H1 (cell line): ENCODE results near the gene PAPOLA. TPM values are rescaled to one million over a fixed set of nuclear protein-coding genes. Genes with fewer than 3 reads are reported as not detected.

Source experiments
- CTCF ChIA-PET: fragments of 300-600 bp; sonication (Branson Sonifier 250); formaldehyde crosslinking; loops from one replicate; lab custom pipeline; 2021; ENCODE audit not compliant: partially characterized antibody; lab: Charles Lee
- POLR2A ChIA-PET: fragments of 300-600 bp; sonication (Branson Sonifier 250); formaldehyde crosslinking; loops from one replicate; lab custom pipeline; 2021; ENCODE audit warnings: inconsistent platforms; ENCODE audit not compliant: partially characterized antibody; lab: Charles Lee
- DNase-seq, 2 experiments: peaks; one replicate each; pipeline versions ENCODE4 v3.0.0 to v3.0.0-alpha.2; 2010 to 2022; ENCODE audit warnings: low spot score in 2 of 2, low read depth in 1 of 2, mixed read lengths in 1 of 2
- FAIRE-seq: peaks from 2 replicates; lab custom pipeline; 2011; peaks lifted over from hg19 to GRCh38; lab: Jason Lieb, UNC
- H2AFZ ChIP-seq: 2 replicates; pipeline ENCODE4 v1.8.1; 2012; ENCODE audit warnings: low read length, inconsistent platforms
- H2AK5ac ChIP-seq: 2 replicates; pipeline ENCODE4 v1.6.1; 2013; ENCODE audit warnings: low read depth, low read length
- H2BK120ac ChIP-seq: replicated peaks from 2 replicates; pipeline ENCODE3; 2013; ENCODE audit warnings: low read depth, low read length, inconsistent platforms
- H2BK12ac ChIP-seq: 2 replicates; pipeline ENCODE4 v1.6.1; 2013; ENCODE audit warnings: low read depth, low read length
- H2BK15ac ChIP-seq: 2 replicates; pipeline ENCODE4 v1.6.1; 2013; ENCODE audit warnings: low read length
- H2BK20ac ChIP-seq: 2 replicates; pipeline ENCODE4 v1.6.1; 2013; ENCODE audit warnings: low read length
- H2BK5ac ChIP-seq: 2 replicates; pipeline ENCODE4 v1.6.1; 2013; ENCODE audit warnings: low read depth, low read length
- H3K14ac ChIP-seq: 2 replicates; pipeline ENCODE4 v1.6.1; 2013; ENCODE audit warnings: inconsistent platforms; ENCODE audit not compliant: insufficient read length
- H3K18ac ChIP-seq: 2 replicates; pipeline ENCODE4 v1.6.1; 2013; ENCODE audit warnings: low read length; ENCODE audit errors: extremely low read depth
- H3K23ac ChIP-seq: 2 replicates; pipeline ENCODE4 v1.6.1; 2013; ENCODE audit warnings: inconsistent platforms; ENCODE audit not compliant: insufficient read length
- H3K23me2 ChIP-seq: 2 replicates; pipeline ENCODE4 v1.6.1; 2013; ENCODE audit warnings: low read depth, low read length
- H3K27ac ChIP-seq: 2 replicates; pipeline ENCODE4 v1.6.1; 2011; ENCODE audit warnings: low read depth, low read length, inconsistent platforms
- H3K27me3 ChIP-seq, 4 experiments: replicated peaks in 1 of 4; 1 replicate in 1 of 4; 2 replicates in 3 of 4; pipeline versions ENCODE4 v1.6.1 to v1.8.1; 2011 to 2013; ENCODE audit warnings: low read length in 3 of 4, mild to moderate bottlenecking in 3 of 4, inconsistent platforms in 2 of 4, mixed read lengths in 2 of 4, moderate library complexity in 1 of 4; ENCODE audit not compliant: control insufficient read depth in 3 of 4, insufficient read depth in 3 of 4; ENCODE audit errors: extremely low read depth in 1 of 4
- H3K36me3 ChIP-seq, 4 experiments: 2 replicates each; pipeline versions ENCODE4 v1.6.1 to v1.8.1; 2011 to 2013; ENCODE audit warnings: mild to moderate bottlenecking in 4 of 4, low read length in 3 of 4, moderate library complexity in 2 of 4, control low read depth in 1 of 4, inconsistent platforms in 1 of 4; ENCODE audit not compliant: insufficient read depth in 4 of 4, control insufficient read depth in 2 of 4
- H3K4ac ChIP-seq: replicated peaks from 2 replicates; pipeline ENCODE3; 2013; ENCODE audit warnings: low read length, low read depth, mixed read lengths, inconsistent platforms; ENCODE audit not compliant: insufficient read length
- H3K4me1 ChIP-seq, 4 experiments: replicated peaks in 1 of 4; 1 replicate in 1 of 4; 2 replicates in 3 of 4; pipeline versions ENCODE4 v1.6.1 to v1.8.1; 2011 to 2013; ENCODE audit warnings: low read length in 3 of 4, inconsistent platforms in 2 of 4, mixed read lengths in 1 of 4; ENCODE audit not compliant: insufficient read depth in 4 of 4, control insufficient read depth in 3 of 4
- H3K4me2 ChIP-seq, 2 experiments: 2 replicates each; pipeline versions ENCODE4 v1.6.1 to v1.8.1; 2011 to 2013; ENCODE audit warnings: low read depth in 2 of 2, low read length in 2 of 2, control low read depth in 1 of 2, inconsistent platforms in 1 of 2, mild to moderate bottlenecking in 1 of 2; ENCODE audit not compliant: insufficient read depth in 1 of 2
- H3K4me3 ChIP-seq, 4 experiments: fragments of 200-600, 300-600 bp in 1 of 4; sonication (generic), shearing (Covaris generic), sonication (Bioruptor Twin) in 1 of 4; 2 replicates each; pipeline versions ENCODE4 v1.5.1 to v1.8.1; 2011 to 2016; ENCODE audit warnings: low read length in 4 of 4, low read depth in 3 of 4, control low read depth in 2 of 4, inconsistent platforms in 2 of 4, mild to moderate bottlenecking in 2 of 4, mixed read lengths in 1 of 4, moderate library complexity in 1 of 4; ENCODE audit not compliant: insufficient read depth in 2 of 4; ENCODE audit errors: extremely low read depth in 1 of 4
- H3K56ac ChIP-seq: replicated peaks from 2 replicates; pipeline ENCODE3; 2013; ENCODE audit warnings: low read depth, mild to moderate bottlenecking, mixed read lengths, low read length, inconsistent platforms; ENCODE audit not compliant: insufficient read length
- H3K79me1 ChIP-seq: 2 replicates; pipeline ENCODE4 v1.6.1; 2013; ENCODE audit warnings: low read depth, low read length, control low read depth
- H3K79me2 ChIP-seq, 2 experiments: 2 replicates each; pipeline versions ENCODE4 v1.6.1 to v1.8.1; 2012 to 2013; ENCODE audit warnings: low read length in 2 of 2, mild to moderate bottlenecking in 2 of 2, inconsistent platforms in 1 of 2; ENCODE audit not compliant: insufficient read depth in 2 of 2, control insufficient read depth in 1 of 2
- H3K9ac ChIP-seq, 4 experiments: replicated peaks in 1 of 4; 1 replicate in 1 of 4; 2 replicates in 3 of 4; pipeline versions ENCODE4 v1.6.1 to v1.8.1; 2011 to 2013; ENCODE audit warnings: low read depth in 3 of 4, low read length in 3 of 4, control low read depth in 2 of 4, mild to moderate bottlenecking in 2 of 4, moderate library complexity in 2 of 4, inconsistent platforms in 1 of 4; ENCODE audit errors: extremely low read depth in 1 of 4
- H3K9me3 ChIP-seq, 2 experiments: 2 replicates each; pipeline versions ENCODE4 v1.6.1 to v1.8.1; 2012 to 2013; ENCODE audit warnings: mild to moderate bottlenecking in 2 of 2, moderate library complexity in 2 of 2, control low read depth in 1 of 2, inconsistent platforms in 1 of 2, low read depth in 1 of 2, low read length in 1 of 2, mixed read lengths in 1 of 2; ENCODE audit not compliant: insufficient read depth in 2 of 2
- H4K20me1 ChIP-seq, 2 experiments: replicated peaks in 1 of 2; 2 replicates each; pipeline versions ENCODE3 to v1.8.1; 2011 to 2013; ENCODE audit warnings: inconsistent platforms in 2 of 2, low read length in 2 of 2, mild to moderate bottlenecking in 1 of 2; ENCODE audit not compliant: insufficient read depth in 2 of 2, control insufficient read depth in 1 of 2
- H4K5ac ChIP-seq: 2 replicates; pipeline ENCODE4 v1.6.1; 2013; ENCODE audit warnings: low read length, low read depth, mixed read lengths, inconsistent platforms; ENCODE audit not compliant: insufficient read length
- H4K8ac ChIP-seq: 2 replicates; pipeline ENCODE4 v1.8.0; 2013; ENCODE audit warnings: mild to moderate bottlenecking, moderate library complexity, low read length, inconsistent platforms; ENCODE audit not compliant: insufficient read depth; ENCODE audit errors: extremely low read depth
- H4K91ac ChIP-seq: replicated peaks from 2 replicates; pipeline ENCODE3; 2013; ENCODE audit warnings: low read length, mixed read lengths, inconsistent platforms; ENCODE audit not compliant: insufficient read length
- ATF2 ChIP-seq: IDR thresholded peaks from 2 replicates; pipeline ENCODE4 v1.6.1; 2012; ENCODE audit warnings: low read length, inconsistent platforms
- CBX8 ChIP-seq: fragments of 300-800, 300-1000 bp; sonication (generic); IDR thresholded peaks from 2 replicates; pipeline ENCODE4 v1.7.1; 2016; ENCODE audit warnings: low read depth, low read length, borderline replicate concordance
- CEBPB ChIP-seq: IDR thresholded peaks from 2 replicates; pipeline ENCODE4 v1.6.1; 2012; ENCODE audit warnings: low read depth, low read length
- CHD2 ChIP-seq: IDR thresholded peaks from 2 replicates; pipeline ENCODE4 v1.6.1; 2012; ENCODE audit warnings: low read length, improper control_type of control experiment
- GABPA ChIP-seq: IDR thresholded peaks from 2 replicates; pipeline ENCODE4 v1.6.1; 2011; ENCODE audit warnings: mild to moderate bottlenecking, low read length, moderate library complexity, borderline replicate concordance; ENCODE audit not compliant: insufficient read depth
- MAFK ChIP-seq: IDR thresholded peaks from 2 replicates; pipeline ENCODE4 v1.6.1; 2012; ENCODE audit warnings: low read depth, mild to moderate bottlenecking, improper control_type of control experiment, low read length
- SP1 ChIP-seq: IDR thresholded peaks from 2 replicates; pipeline ENCODE4 v1.6.1; 2011; ENCODE audit warnings: low read depth, low read length
- WGBS, 2 experiments: shearing (Covaris generic) in 1 of 2; methylation state at CpG; one replicate each; pipeline versions ENCODE4 v1.1.6 to v1.1.7; 2013 to 2015; ENCODE audit warnings: low lambda C conversion rate in 2 of 2, mixed read lengths in 2 of 2, inconsistent platforms in 1 of 2, low coverage in 1 of 2, missing lambda C conversion rate in 1 of 2; ENCODE audit not compliant: insufficient replicate concordance in 2 of 2, insufficient coverage in 1 of 2, insufficient read length in 1 of 2; ENCODE audit errors: extremely low coverage in 1 of 2, missing lambda C conversion rate in 1 of 2; 5-methylcytosine and 5-hydroxymethylcytosine counted together
- polyA plus RNA-seq, 7 experiments: library from polyadenylated mRNA; depleted of rRNA in 3 of 7; stranded (reverse) in 5 of 7; unstranded in 2 of 7; fragments of >200 nt in 5 of 7; fragments of 200-250 nt in 2 of 7; gene quantifications; 1 replicate in 5 of 7; 2 replicates in 1 of 7; 4 replicates in 1 of 7; pipeline versions ENCODE4 v1.2.1 to v1.2.3, GENCODE V29; 2011 to 2013; ENCODE audit warnings: missing spikeins in 2 of 7, mixed read lengths in 2 of 7
- total RNA-seq: library from RNA; stranded (reverse); fragmentation: NEBNext Ultra II Directional; extraction: Animal tissue kit (Norgen Biotek cat#: 25700); gene quantifications from 2 replicates; pipeline ENCODE4 v1.2.1, GENCODE V29; 2021

The PAPOLA gene
- total and polyA plus RNA-seq, 2 of the 8 experiments (the other 6 are each of a cell fraction or from before 2014, with no cell fraction given), result 163 to 239 TPM

DNA sequence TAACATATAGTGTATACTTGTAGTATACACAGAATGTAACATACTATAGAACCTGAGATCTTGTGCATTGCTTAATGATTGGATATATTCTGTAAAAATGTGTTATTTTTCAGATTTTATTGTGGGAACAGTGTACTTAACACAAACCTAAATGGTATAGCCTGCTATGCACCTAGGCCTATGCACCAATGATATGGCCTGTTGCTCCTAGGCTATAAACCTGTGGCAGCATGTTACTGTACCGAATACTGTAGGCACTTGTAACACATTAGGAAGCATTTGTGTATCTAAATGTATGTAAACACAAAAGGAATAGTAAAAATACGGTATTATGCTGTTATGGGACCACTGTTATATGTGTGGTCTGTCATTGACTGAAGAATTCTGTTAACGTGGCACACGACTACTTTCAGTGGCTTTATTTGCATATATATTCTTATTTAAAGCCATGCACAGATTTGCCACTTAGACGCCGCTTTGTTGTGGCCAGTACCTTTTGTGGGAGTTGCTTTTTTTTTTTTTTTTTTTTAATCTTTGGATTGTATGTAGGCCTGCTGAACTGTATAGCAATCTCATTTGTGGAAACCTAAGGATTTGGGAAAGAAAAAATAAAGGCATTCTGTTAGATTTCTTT, 7.4 kb downstream of the PAPOLA start:
- Histone ChIP-seq H2BK5ac (no peak overlapping the region), H3K4me1 (peaks cover 0 to 12% (median 9%) of the 10 kb centered on the region in 4 experiments; a peak in 6 of 7 replicates), H3K18ac (no peak overlapping the region), H3K56ac (no peak overlapping the region), H2AK5ac (no peak overlapping the region), H2BK20ac (no peak overlapping the region), H2BK120ac (no peak overlapping the region), H3K9ac (no peak overlapping the region), H3K4ac (no peak overlapping the region), H3K36me3 (no peaks in the 10 kb centered on the region), H4K20me1 (peaks cover 32 to 37% of the 10 kb centered on the region in 2 experiments), H4K5ac (no peak overlapping the region), H3K27me3 (no peaks in the 10 kb centered on the region), H3K9me3 (no peaks in the 10 kb centered on the region), H3K14ac (no peak overlapping the region), H3K4me2 (peak overlapping the region in 1 of 2 experiments; percentile 11; a peak in 1 of 4 replicates), H3K79me1 (peaks cover 7% of the 10 kb centered on the region; the same call in 1 of the 2 replicates), H3K23me2 (no peaks in the 10 kb centered on the region), H3K79me2 (peaks cover 71 to 99% of the 10 kb centered on the region in 2 experiments), H2AFZ (no peak overlapping the region), H2BK15ac (no peak overlapping the region), H3K27ac (no peak overlapping the region), H2BK12ac (no peak overlapping the region), H3K4me3 (no peak overlapping the region), H4K91ac (no peak overlapping the region), H3K23ac (peak overlapping the region; percentile 52), H4K8ac (no peak overlapping the region)
- FAIRE-seq (no peak), DNase-seq (no peak)
- TF ChIP-seq CBX8, result no peak
- TF ChIP-seq GABPA, result no peak
- no peak for TF ChIP-seq CEBPB
- TF ChIP-seq CHD2, result no peak
- no peak for TF ChIP-seq MAFK
- no peak for TF ChIP-seq SP1
- no peak for TF ChIP-seq ATF2
- CTCF ChIA-PET, result interaction anchor here (1.4 kb wide), 2 partner anchors 8 to 11 kb away, joined by 3 read pairs; no protein-coding TSS in a partner anchor
- 74% methylated on average over 6 of the region's 6 CpGs; no CpG with 5 or more reads in 1 of the 2 experiments for WGBS, 2 experiments
- POLR2A ChIA-PET, result interaction anchor here (1.6 kb wide), 1 partner anchor 11 kb away, joined by 6 read pairs; no protein-coding TSS in a partner anchor
